Nephron (organoid): Measurements from ENCODE around the gene HSD3B2.

ENCODE experiments used
- H3K27ac Mint-ChIP-seq, 3 experiments: 2 replicates each; pipeline ENCODE4 v1.8.0; 2020; ENCODE audit warnings: mixed read lengths in 3 of 3, mild to moderate bottlenecking in 2 of 3, moderate library complexity in 1 of 3
- H3K27me3 Mint-ChIP-seq: 2 replicates; pipeline ENCODE4 v1.8.0; 2021; ENCODE audit warnings: low read depth, mild to moderate bottlenecking, moderate library complexity, mixed read lengths
- H3K36me3 Mint-ChIP-seq: 2 replicates; pipeline ENCODE4 v1.8.0; 2020; ENCODE audit warnings: low read depth, mixed read lengths
- H3K4me1 Mint-ChIP-seq: 2 replicates; pipeline ENCODE4 v1.8.0; 2020; ENCODE audit warnings: mixed read lengths
- H3K4me3 Mint-ChIP-seq, 3 experiments: 2 replicates each; pipeline ENCODE4 v1.8.0; 2020; ENCODE audit warnings: mild to moderate bottlenecking in 3 of 3, mixed read lengths in 3 of 3, moderate library complexity in 2 of 3
- H3K9me3 Mint-ChIP-seq: 2 replicates; pipeline ENCODE4 v1.8.0; 2020; ENCODE audit warnings: mixed read lengths
- TF ChIP-seq, protein P1 (sequence below), 3 experiments: fragments of 200-600 bp; sonication (generic); IDR thresholded peaks; one replicate each; pipeline ENCODE4 v1.5.0; 2021; ENCODE audit warnings: antibody characterized with exemption in 3 of 3; ENCODE audit not compliant: unreplicated experiment in 3 of 3

HSD3B2 gene

DNA sequence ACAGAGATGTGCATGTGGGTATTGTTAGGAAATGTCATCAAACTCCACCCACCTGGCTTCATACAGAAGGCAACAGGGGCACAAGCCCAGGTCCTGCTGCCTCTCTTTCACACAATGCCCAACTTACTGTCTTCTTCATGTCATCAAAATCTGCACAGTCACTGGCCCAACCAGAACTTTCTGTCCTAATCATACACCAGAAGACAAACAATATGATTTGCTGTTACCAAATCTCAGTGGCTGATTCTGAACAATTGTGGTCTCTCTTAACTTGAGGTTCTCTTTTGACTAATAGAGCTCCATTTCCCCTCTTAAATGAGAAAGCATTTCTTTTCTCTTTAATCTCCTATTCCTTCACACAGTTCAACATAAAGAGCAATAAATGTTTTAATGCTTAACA lies 7.7 kb downstream of the HSD3B2 start:
- Mint-ChIP-seq H3K4me1 (no peaks in the 10 kb centered on the region), H3K27me3 (no peaks in the 10 kb centered on the region), H3K27ac (no peak overlapping the region), H3K4me3 (no peak overlapping the region), H3K9me3 (no peaks in the 10 kb centered on the region), H3K36me3 (no peaks in the 10 kb centered on the region)
- TF ChIP-seq, protein P1, sequence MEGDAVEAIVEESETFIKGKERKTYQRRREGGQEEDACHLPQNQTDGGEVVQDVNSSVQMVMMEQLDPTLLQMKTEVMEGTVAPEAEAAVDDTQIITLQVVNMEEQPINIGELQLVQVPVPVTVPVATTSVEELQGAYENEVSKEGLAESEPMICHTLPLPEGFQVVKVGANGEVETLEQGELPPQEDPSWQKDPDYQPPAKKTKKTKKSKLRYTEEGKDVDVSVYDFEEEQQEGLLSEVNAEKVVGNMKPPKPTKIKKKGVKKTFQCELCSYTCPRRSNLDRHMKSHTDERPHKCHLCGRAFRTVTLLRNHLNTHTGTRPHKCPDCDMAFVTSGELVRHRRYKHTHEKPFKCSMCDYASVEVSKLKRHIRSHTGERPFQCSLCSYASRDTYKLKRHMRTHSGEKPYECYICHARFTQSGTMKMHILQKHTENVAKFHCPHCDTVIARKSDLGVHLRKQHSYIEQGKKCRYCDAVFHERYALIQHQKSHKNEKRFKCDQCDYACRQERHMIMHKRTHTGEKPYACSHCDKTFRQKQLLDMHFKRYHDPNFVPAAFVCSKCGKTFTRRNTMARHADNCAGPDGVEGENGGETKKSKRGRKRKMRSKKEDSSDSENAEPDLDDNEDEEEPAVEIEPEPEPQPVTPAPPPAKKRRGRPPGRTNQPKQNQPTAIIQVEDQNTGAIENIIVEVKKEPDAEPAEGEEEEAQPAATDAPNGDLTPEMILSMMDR (IDR thresholded peaks at IDR 0.05; ENCODE audit: unreplicated experiment in 3 of 3), result no peak

DNA sequence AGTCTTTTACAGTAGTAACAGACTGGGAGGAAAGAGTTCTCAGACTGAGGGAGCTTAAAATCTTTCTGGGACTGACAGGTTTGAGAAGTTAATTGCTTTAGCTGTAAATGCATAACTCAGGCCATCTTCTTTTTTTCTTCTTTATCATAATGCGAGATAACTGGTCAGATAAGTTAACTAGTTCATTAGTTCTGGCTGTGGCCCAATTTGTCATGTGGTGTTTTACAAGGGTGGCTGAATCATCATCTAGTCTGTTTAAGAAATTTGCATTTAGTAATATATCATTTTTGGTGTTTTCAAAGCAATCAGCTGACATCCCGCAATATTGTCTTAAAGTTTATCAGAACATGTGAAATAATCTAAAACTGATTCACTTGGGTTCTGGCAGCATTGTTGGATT lies 14.0 kb downstream of the HSD3B2 start:
- TF ChIP-seq, protein P1 (IDR thresholded peaks at IDR 0.05; ENCODE audit: unreplicated experiment in 3 of 3), result no peak
- Mint-ChIP-seq H3K27ac (no peak overlapping the region), H3K27me3 (peaks cover 6% of the 10 kb centered on the region), H3K9me3 (no peaks in the 10 kb centered on the region), H3K36me3 (no peaks in the 10 kb centered on the region), H3K4me1 (no peaks in the 10 kb centered on the region), H3K4me3 (no peak overlapping the region)

DNA sequence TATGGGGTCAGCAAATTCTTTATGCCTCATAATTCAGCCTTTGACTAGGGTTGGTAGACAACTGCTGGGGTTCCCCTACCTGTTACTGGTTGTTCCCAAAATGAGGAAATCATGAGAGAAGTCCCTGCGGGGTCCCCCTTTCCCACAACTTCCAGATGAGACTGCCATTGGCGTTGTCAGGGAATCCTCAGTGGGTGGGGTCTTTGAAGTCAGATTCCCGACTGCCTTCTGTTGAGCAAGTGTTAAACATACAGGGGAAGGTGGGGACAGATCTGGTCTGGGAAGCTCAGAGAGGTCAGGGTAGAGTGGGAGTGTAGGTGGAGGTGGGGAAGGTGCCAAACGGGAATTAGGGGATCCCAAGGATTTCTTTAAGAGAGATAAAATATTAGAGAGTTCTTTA lies 14.7 kb downstream of the HSD3B2 start:
- no peak overlapping the region for H3K4me3 Mint-ChIP-seq
- no peak overlapping the region for H3K27ac Mint-ChIP-seq
- TF ChIP-seq, protein P1 (IDR thresholded peaks at IDR 0.05; ENCODE audit: unreplicated experiment in 3 of 3), result no peak
- H3K36me3 Mint-ChIP-seq, result no peaks in the 10 kb centered on the region
- H3K27me3 Mint-ChIP-seq, result peaks cover 6% of the 10 kb centered on the region
- H3K4me1 Mint-ChIP-seq, result no peaks in the 10 kb centered on the region
- no peaks in the 10 kb centered on the region for H3K9me3 Mint-ChIP-seq

DNA sequence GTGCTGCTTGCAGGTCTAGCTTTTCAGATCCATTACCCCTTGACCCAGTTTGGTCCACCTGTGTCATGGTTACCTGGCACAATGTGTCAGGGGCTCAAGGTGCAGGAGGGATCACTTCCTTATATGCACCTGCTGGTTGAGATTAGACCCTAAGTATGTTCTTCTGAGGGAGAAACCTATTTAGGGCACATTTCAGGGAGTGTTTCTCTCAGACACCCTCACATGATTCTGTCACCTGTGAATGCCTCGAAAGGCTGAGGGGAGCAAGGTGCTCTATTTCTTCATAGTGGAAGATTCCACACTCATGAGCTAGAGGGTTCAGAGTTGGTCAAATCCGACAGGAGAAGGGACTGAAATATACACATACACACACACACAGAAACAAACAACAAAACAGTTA lies 15.5 kb downstream of the HSD3B2 start:
- TF ChIP-seq, protein P1 (IDR thresholded peaks at IDR 0.05; ENCODE audit: unreplicated experiment in 3 of 3), result no peak
- H3K9me3 Mint-ChIP-seq, result no peaks in the 10 kb centered on the region
- no peak overlapping the region for H3K27ac Mint-ChIP-seq
- H3K27me3 Mint-ChIP-seq, result peaks cover 6% of the 10 kb centered on the region
- H3K4me1 Mint-ChIP-seq, result no peaks in the 10 kb centered on the region
- H3K36me3 Mint-ChIP-seq, result no peaks in the 10 kb centered on the region
- no peak overlapping the region for H3K4me3 Mint-ChIP-seq

DNA sequence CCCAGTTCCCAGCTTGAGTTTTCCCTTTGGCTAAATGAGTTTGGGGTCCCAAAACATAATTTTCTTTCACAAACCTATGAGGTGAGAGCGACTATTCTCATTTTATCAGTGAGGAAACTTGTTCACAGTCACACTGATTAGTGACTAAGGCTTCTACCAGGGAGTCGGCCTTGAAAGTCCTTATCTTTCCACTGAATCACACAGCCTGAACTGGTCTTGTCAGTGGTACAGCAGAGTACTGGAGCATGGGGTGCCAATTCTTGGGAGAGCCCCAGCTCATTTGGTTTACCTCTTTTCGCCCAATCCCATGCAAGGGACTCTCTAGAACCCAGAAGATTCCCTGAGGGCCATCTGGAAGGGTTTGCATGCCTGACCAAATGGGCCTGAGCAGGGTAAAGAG lies 16.9 kb downstream of the HSD3B2 start:
- no peak overlapping the region for H3K27ac Mint-ChIP-seq
- TF ChIP-seq, protein P1 (IDR thresholded peaks at IDR 0.05; ENCODE audit: unreplicated experiment in 3 of 3), result no peak
- H3K9me3 Mint-ChIP-seq, result no peaks in the 10 kb centered on the region
- no peak overlapping the region for H3K4me3 Mint-ChIP-seq
- no peaks in the 10 kb centered on the region for H3K36me3 Mint-ChIP-seq
- peaks cover 6% of the 10 kb centered on the region for H3K27me3 Mint-ChIP-seq
- H3K4me1 Mint-ChIP-seq, result no peaks in the 10 kb centered on the region

DNA sequence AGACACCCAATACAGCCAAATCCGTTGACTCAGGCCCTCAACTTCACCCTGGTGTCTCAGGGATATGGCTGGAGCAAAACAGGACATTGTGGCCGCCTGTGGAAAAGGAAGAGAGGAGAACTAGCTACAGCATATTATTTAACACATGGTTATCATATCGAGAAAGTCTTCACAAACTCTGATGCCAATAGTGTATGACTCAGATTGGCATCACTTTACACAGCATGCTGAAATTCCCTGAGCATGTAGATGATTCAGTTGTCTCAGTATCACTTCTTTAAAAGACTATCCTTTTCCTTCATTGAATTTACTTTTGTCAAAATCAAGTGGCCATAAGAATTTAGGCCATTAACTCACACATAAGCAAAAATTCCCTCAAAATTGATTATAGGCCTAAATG lies 20.1 kb downstream of the HSD3B2 start:
- TF ChIP-seq, protein P1 (IDR thresholded peaks at IDR 0.05; ENCODE audit: unreplicated experiment in 3 of 3), result no peak
- Mint-ChIP-seq H3K27me3 (peaks cover 9% of the 10 kb centered on the region), H3K9me3 (no peaks in the 10 kb centered on the region), H3K4me3 (no peak overlapping the region), H3K36me3 (no peaks in the 10 kb centered on the region), H3K4me1 (peaks cover 4% of the 10 kb centered on the region), H3K27ac (no peak overlapping the region)
